D721Med (cell line): ENCODE measurements around the gene IL1RL2.

Experiments
- DNase-seq: peaks from one replicate; pipeline ENCODE4 v3.0.0; 2011; ENCODE audit warnings: low spot score; ENCODE audit not compliant: insufficient read length
- FAIRE-seq: peaks from 2 replicates; lab custom pipeline; 2011; peaks lifted over from hg19 to GRCh38; lab: Jason Lieb, UNC
- TF ChIP-seq, protein P1 (sequence below): IDR thresholded peaks from 2 replicates; pipeline ENCODE4 v1.5.1; 2012; ENCODE audit warnings: mild to moderate bottlenecking, control low read depth; ENCODE audit not compliant: insufficient read depth; ENCODE audit errors: missing control alignments

IL1RL2 gene

DNA sequence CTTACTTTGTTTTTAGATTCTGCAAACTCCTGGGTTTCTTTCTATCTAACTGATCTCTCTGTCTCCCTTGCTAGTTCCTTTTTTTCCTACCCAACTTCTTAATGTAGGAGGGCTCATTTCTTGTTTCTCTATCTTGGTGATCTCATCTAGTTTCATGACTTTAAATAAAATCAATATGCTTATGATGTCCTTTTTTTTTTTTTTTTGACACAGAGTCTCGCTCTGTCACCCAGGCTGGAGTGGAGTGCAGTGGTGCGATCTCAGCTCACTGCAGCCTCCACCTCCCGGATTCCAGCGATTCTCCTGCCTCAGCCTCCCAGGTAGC lies 82.3 kb downstream of the IL1RL2 start:
- DNase-seq (no peak), FAIRE-seq (no peak)
- TF ChIP-seq, protein P1, sequence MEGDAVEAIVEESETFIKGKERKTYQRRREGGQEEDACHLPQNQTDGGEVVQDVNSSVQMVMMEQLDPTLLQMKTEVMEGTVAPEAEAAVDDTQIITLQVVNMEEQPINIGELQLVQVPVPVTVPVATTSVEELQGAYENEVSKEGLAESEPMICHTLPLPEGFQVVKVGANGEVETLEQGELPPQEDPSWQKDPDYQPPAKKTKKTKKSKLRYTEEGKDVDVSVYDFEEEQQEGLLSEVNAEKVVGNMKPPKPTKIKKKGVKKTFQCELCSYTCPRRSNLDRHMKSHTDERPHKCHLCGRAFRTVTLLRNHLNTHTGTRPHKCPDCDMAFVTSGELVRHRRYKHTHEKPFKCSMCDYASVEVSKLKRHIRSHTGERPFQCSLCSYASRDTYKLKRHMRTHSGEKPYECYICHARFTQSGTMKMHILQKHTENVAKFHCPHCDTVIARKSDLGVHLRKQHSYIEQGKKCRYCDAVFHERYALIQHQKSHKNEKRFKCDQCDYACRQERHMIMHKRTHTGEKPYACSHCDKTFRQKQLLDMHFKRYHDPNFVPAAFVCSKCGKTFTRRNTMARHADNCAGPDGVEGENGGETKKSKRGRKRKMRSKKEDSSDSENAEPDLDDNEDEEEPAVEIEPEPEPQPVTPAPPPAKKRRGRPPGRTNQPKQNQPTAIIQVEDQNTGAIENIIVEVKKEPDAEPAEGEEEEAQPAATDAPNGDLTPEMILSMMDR = no peak

DNA sequence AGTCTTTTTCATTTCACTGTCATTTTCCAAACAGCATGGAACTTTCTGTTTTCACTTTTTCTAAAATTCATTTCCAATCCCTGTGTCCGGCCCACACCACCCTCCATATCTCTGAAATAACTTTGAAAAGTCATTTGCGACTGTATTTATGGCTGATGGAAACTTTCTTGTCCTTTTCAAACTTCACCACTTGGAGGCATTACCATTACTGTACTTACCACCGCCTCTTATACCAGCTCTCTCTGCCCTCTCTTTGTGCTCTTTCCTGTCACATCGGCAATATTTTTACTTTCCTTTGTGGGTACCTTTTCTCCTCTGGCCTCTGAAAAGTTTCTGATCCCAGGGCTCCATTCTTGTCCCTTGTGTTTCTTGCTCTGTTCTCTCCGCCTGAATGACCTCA lies 85.0 kb downstream of the IL1RL2 start:
- no peak for FAIRE-seq
- no peak for DNase-seq
- TF ChIP-seq, protein P1 = no peak

DNA sequence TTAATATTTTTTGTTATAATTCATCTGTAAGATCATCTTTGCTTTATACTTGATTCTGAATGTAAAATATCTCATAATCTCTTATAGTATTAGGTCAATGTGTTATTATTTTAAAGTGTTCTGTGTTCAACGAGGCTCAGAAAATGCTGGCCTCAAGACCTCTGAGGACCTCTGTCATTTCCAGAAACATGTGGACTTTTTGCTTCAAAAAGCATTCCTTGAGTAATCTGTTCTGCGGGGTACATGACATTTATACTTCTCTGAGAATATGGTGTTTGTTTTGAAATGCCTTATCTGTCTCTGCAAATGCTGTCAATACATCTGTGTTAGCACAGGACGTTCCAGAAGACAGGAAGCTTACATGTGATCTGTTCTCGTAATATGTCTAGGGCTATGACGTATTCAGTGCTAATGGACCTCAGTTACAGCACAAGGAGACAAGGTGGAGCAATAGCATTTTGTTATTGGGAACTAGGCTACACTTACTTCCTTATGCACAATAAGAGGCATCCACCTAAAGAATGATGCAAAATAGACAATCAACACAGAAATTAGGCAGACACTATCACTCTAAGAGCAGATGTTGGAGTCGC lies 86.9 kb downstream of the IL1RL2 start:
- TF ChIP-seq, protein P1 = no peak
- no peak for FAIRE-seq
- DNase-seq = no peak

DNA sequence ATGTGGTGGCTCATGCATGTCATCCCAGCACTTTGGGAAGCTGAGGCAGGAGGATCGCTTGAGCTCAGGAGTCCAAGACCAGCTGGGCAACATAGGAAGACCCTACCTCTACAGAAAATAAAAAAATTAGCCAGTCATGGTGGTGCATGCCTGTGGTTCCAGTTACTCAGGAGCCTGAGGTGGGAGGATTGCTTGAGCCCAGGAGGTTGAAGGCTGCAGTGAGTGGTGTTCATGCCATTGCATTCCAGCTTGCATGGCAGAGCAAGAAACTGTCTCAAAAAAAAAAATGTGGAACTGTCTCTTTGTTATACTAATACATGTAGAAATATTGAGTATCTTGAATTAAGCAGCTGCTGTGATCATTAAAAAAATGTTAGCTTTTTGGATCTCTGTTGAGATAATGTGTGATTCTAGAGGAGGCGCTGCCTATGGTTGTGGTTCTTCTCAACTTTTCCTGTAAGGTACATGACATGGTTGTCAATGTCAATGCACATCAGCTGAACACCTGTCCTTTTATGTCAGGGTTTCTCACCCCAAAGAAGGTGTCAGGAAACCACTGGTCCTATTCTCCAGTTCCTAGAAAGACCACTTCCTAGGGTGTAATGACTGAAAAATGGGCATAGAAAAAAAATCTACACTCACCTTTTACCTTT lies 89.9 kb downstream of the IL1RL2 start:
- TF ChIP-seq, protein P1 = no peak
- DNase-seq (no peak), FAIRE-seq (no peak)

DNA sequence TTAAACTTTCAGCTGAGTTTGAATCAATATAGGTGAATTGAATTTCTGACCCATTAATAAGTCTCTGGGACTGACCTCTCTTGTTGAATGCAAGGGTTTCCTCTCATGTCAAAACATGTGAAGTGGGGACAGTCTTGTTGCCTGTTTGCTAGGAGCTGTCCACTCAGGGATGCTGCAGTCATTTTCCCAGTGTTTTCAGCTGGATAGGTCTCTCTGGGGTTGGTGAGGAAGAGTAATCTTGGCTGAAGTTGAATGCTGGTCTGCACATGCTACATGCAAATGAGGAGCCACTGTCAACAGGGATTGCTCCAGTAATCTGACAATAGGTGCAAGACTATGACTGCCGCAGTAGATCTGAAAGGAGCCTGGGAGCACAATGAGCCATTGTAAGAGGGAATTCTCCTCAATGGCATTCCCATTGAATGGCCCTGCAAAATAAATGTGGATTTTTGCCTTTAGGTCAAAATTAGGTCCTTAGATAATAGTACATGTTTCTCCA lies 90.4 kb downstream of the IL1RL2 start:
- FAIRE-seq = no peak
- no peak for DNase-seq
- TF ChIP-seq, protein P1 = no peak

DNA sequence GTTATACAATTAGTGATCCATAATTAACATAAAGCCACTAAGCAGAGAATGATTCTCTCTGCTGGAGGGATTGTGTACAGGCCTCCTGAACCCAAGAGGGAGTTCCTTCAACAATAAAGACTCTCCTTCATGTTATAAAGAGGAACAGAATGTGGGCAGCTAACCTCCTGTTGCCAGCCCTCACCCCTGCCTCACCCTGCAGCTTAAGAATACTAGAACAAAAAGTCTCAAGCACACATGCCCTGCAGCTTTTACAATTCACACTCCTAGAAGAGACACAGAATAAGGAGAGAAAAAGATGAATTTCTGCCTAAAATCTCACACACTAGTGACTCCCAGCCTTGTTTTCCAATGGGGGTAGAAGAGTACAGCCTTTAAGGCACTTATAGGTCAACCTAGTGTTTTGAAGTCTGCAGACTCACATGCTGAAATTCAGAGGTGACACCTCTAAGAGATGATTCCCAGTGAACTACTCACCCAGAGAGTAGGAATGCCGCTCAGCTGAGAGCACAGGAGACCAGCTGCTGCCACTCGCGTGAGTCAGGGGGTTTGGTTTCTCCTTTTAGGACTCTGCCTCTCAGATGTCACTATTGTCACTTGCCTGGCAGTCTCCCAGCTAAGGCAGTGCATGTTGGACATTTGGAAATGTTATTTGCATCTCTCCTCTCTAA lies 92.0 kb downstream of the IL1RL2 start:
- DNase-seq (no peak), FAIRE-seq (no peak)
- TF ChIP-seq, protein P1 = no peak

DNA sequence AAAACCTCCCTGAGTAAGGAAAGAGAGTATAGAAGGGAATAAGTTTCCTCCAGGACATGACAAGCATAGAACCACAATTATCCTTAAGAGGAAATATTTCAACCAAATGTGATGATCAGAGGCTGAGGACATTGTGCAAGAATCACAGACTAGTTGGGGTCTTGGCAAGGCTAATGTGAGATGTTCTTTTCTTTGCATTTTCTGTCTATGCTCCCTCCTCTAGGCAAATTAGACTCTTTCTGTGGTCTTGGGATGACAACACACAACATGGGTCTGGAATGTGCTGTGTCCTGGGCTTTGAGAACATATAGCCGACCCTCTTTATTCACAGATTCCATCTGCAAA lies 92.5 kb downstream of the IL1RL2 start:
- DNase-seq = no peak
- FAIRE-seq = no peak
- TF ChIP-seq, protein P1 = no peak
